ENCODE measurements around the gene CD79A. TPM values are rescaled to one million over a fixed set of nuclear protein-coding genes. Genes with fewer than 3 reads are reported as not detected.

CD79A gene
- total RNA-seq = 0.09 TPM in 2 replicates

DNA sequence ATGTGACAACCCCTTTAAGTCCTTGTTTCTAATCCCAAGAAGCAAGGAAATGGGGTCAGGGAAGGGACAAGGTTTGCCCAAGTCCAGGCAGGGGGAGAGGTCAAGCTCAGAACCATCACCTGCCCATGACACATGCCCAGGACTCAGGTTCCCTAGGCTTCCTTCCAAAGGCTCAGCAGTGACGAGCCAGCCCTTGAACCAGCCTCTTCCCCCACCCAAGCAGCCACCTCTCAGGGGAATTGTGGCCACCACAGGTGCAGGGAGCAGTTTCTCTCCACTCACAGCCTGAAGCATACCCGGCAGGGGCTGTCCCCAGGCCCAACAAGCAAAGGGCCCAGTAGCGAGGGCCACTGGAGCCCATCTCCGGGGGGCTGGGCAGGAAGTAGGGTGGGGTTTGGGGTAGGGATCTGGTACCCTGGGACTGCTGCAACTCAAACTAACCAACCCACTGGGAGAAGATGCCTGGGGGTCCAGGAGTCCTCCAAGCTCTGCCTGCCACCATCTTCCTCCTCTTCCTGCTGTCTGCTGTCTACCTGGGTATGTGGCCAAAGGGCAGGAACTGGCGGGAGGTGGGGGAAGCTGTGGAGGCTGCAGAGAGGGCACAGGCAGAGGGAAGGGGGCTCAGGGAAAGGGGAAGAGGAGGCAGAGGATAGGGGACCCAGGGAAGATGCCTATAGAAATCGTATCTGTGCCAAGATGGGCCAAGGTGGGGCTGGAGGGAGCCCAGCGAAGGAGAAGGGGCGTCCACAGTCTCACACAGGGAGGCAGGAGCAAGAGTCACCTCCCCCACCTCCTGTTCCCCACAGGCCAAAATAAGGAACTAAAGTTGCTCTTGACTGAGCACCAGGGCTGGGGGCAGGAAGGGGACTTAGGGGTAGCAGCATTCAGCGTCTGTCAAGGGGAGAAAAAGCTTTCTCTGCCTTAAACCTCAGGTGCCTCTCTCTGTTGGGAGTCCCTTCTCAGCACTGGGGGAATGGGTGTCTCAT is at the start of gene CD79A:
Gene CD79A, plus strand, starts transcription at position 433 of the 986 bp plus-strand sequence. Its CDS starts 26 bp downstream, at position 459.

DNA sequence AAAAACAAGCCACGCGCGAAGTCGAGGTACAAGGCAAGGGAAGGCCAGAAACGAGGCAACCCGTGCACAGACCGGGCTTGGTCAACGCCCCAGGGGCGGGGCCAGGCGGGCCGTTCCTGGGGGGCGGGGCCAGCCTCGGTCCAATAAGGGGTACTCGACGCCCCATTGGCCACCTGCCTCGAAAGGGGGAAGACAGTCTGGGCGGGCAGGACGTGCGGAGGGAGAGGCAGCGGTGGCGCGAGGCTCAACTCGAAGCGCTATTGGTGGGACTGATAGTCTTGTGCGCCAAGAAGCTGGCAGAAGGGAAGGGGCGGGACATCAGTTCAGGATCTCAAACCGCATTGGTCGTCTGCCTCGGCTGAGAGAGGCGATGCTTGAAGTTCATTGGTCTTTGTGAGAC is 32.5 kb upstream of the CD79A start, which contains the start of gene LYPD4:
Gene LYPD4, minus strand, starts transcription at position 83 of the 400 bp plus-strand sequence. CDS start 5,398 bp downstream, outside the sequence.

DNA sequence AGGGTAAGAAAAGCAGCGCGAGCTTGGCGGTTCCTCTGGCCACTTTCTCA is 32.3 kb upstream of the CD79A start, which contains the start of gene DMRTC2:
Gene DMRTC2, plus strand, starts transcription at position 42 of the 50 bp plus-strand sequence. CDS start 2,387 bp downstream, outside the sequence.

DNA sequence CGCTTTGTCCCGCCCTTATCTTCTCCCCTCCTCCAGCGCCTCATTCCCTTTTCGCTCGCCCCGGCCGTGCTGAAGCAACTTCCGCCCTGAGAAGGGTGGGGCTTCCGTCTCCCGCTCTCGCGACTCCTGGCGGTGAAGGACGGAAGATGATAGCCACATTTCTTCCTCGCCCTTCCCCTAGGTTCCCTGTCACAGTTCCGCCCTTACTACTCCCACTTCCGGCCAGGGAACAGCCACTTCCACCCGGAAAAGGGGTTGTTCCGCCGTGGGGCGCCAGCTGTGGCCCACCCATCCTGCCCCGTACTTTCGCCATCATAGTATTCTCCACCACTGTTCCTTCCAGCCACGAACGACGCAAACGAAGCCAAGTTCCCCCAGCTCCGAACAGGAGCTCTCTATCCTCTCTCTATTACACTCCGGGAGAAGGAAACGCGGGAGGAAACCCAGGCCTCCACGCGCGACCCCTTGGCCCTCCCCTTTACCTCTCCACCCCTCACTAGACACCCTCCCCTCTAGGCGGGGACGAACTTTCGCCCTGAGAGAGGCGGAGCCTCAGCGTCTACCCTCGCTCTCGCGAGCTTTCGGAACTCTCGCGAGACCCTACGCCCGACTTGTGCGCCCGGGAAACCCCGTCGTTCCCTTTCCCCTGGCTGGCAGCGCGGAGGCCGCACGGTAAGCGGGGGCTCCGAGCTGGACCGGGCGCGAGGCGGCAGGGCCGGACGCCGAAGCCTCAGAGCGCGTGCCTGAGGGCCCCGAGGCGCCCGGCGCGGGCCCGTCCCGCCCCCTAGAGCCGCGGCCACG is 17.3 kb upstream of the CD79A start, which contains the start of gene RPS19:
Gene RPS19, plus strand, starts transcription at position 638 of the 801 bp plus-strand sequence. CDS start 520 bp downstream, outside the sequence.

DNA sequence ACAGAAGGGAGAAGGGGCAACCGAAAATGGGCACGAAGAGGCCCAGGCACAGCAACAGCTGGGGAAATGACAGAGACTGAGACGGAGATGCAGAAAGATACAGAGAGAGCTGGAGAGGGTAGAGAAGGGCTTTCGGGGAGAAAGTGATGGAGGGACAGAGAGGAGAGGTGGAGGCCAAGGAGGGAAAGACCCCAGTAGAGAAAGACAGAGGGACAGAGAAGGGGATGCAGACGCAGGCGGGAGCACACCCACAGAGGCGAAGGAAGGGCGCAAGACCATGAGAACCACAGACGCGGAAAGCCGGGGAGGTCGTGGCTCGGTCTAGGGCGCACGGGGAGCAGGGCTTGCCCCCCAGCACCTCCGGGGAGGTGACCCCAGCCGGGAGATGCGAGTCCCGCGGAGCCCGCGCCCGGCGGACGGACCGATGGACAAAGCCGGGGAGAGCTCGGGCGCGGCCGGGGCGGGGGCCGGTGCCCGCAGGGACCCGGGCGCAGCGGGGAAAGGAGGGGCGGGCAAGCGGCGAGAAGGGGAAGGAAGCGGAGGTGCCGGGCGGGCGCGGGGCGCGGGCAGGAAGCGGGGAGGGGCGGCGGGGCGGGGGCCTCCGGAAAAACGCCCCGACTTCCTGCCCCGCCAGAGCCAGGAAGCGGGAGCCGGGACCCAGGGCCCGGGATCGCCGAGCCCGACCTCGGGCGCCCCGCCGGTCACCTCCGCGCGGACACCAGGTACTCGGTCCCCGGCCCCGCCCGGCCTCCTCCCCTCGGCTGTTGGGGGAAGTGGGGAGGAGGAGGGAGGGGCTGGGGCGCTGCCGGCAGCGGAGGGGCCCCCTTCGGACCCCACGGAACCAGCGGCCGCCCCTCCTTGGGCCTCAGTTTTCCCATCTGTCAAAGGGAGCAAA is 5.7 kb downstream of the CD79A start, which contains the start of gene ARHGEF1:
Gene ARHGEF1, plus strand, starts transcription at position 617 of the 895 bp plus-strand sequence. CDS start 4,899 bp downstream, outside the sequence.

DNA sequence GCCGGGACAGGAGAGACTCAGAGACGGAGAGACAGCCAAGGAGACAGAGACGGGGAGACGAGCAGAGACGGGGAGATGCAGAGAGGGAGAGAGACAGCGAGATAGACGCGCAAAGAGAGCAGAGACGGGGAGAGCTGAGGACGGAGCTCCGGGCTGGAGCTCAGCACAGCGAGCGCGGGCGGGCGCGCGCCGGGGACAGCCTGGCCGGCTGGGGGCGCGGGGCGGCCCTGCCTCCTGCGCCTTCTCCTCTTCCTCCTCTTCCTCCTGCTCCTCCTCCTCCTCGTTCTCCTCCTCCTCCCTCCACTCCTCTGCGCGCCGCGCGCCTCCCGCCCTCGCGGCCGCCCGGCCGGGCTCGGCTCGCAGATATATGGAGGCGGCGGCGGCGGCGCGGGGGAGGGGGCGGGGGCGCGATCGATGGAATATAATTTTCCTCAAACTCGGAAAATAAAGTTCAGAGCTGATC is 51.2 kb downstream of the CD79A start, which contains the start of gene ERFL:
Gene ERFL, minus strand, starts transcription at position 229 of the 463 bp plus-strand sequence. CDS start 15,530 bp downstream, outside the sequence.

Other genes starting within 250 kb of the CD79A start
- not detected in 2 replicates for gene CEACAM7, start 189.0 kb upstream of the CD79A start, total RNA-seq
- not detected in 2 replicates for gene CEACAM5, start 168.7 kb upstream of the CD79A start, total RNA-seq
- not detected in 2 replicates for gene CEACAM6, start 121.7 kb upstream of the CD79A start, total RNA-seq
- gene CEACAM3, start 80.7 kb upstream of the CD79A start, total RNA-seq = not detected in 2 replicates
- not detected in 2 replicates for gene LYPD4, start 32.6 kb upstream of the CD79A start, total RNA-seq
- gene DMRTC2, start 32.2 kb upstream of the CD79A start, total RNA-seq = not detected in 2 replicates
- 2,258 and 2,371 TPM in 2 replicates for gene RPS19, start 17.0 kb upstream of the CD79A start, total RNA-seq
- 41.0 and 45.1 TPM in 2 replicates for gene ARHGEF1, start 5.9 kb downstream of the CD79A start, total RNA-seq
- under 0.01 TPM in 1 of 2 replicates, not detected in the other for gene ERFL, start 51.2 kb downstream of the CD79A start, total RNA-seq
- gene RABAC1, start 82.0 kb downstream of the CD79A start, total RNA-seq = 189 and 201 TPM in 2 replicates
- under 0.01 TPM in 1 of 2 replicates, not detected in the other for gene ATP1A3, start 117.0 kb downstream of the CD79A start, total RNA-seq
- gene GRIK5, start 192.9 kb downstream of the CD79A start, total RNA-seq = 0.09 and 0.18 TPM in 2 replicates
- 9.9 and 10.3 TPM in 2 replicates for gene ZNF574, start 198.9 kb downstream of the CD79A start, total RNA-seq

All from endothelial cell of coronary artery (primary cell).